BJ (cell line): ENCODE measurements around the gene PIK3C2G. TPM values are rescaled to one million over a fixed set of nuclear protein-coding genes. Genes with fewer than 3 reads are reported as not detected.

Source experiments
- CTCF ChIA-PET: fragments of 350-600 bp; formaldehyde crosslinking; extraction: SDS; loops from one replicate; lab custom pipeline; 2021; ENCODE audit warnings: antibody characterized with exemption, inconsistent platforms; lab: Yijun Ruan, JAX
- POLR2A ChIA-PET: fragments of 300-600 bp; sonication (Branson Sonifier 250); formaldehyde crosslinking; extraction: SDS; loops from one replicate; lab custom pipeline; 2021; ENCODE audit warnings: antibody characterized with exemption; lab: Charles Lee
- DNase-seq: peaks from one replicate; pipeline ENCODE4 v3.0.0-alpha.2; 2011; ENCODE audit warnings: low read depth
- H3K27me3 ChIP-seq: 2 replicates; pipeline ENCODE4 v1.6.0; 2011; ENCODE audit warnings: low read length; ENCODE audit not compliant: control insufficient read depth, insufficient read depth
- H3K36me3 ChIP-seq: 2 replicates; pipeline ENCODE4 v1.5.1; 2011; ENCODE audit warnings: low read length; ENCODE audit not compliant: control insufficient read depth, insufficient read depth
- H3K4me3 ChIP-seq: 2 replicates; pipeline ENCODE4 v1.5.1; 2011; ENCODE audit warnings: low read depth, mild to moderate bottlenecking, control low read depth, low read length
- CTCF ChIP-seq: IDR thresholded peaks from 2 replicates; pipeline ENCODE4 v1.5.1; 2011; ENCODE audit warnings: low read depth, mild to moderate bottlenecking, control low read depth, inconsistent platforms, low read length, moderate library complexity; ENCODE audit not compliant: insufficient read depth
- polyA plus RNA-seq: library from polyadenylated mRNA; depleted of rRNA; stranded (reverse); fragments of >200 nt; gene quantifications from 2 replicates; pipeline ENCODE4 v1.2.3, GENCODE V29; 2011

The PIK3C2G gene
- polyA plus RNA-seq, 1 experiment = not detected

GRCh38 chr12:18284386-18284785 lies 23.1 kb downstream of the PIK3C2G start:
- no peak for TF ChIP-seq CTCF
- Histone ChIP-seq H3K27me3 (no peaks in the 10 kb centered on the region), H3K4me3 (no peak overlapping the region), H3K36me3 (no peaks in the 10 kb centered on the region)
- POLR2A ChIA-PET = no interaction called here
- DNase-seq = no peak
- CTCF ChIA-PET = no interaction called here

GRCh38 chr12:18285161-18285560 lies 23.8 kb downstream of the PIK3C2G start:
- DNase-seq = no peak
- Histone ChIP-seq H3K36me3 (no peaks in the 10 kb centered on the region), H3K27me3 (no peaks in the 10 kb centered on the region), H3K4me3 (no peak overlapping the region)
- ChIA-PET POLR2A (no interaction called here), CTCF (no interaction called here)
- TF ChIP-seq CTCF = no peak

GRCh38 chr12:18290386-18290785 lies 29.1 kb downstream of the PIK3C2G start:
- POLR2A ChIA-PET = no interaction called here

GRCh38 chr12:18294889-18295288 lies 33.6 kb downstream of the PIK3C2G start:
- Histone ChIP-seq H3K27me3 (no peaks in the 10 kb centered on the region), H3K36me3 (no peaks in the 10 kb centered on the region), H3K4me3 (no peak overlapping the region)
- POLR2A ChIA-PET = no interaction called here
- no peak for TF ChIP-seq CTCF
- CTCF ChIA-PET = no interaction called here
- no peak for DNase-seq

More at GRCh38 chr12:18290386-18290785, 29.1 kb downstream of the PIK3C2G start:
- Histone ChIP-seq H3K36me3 (no peaks in the 10 kb centered on the region), H3K4me3 (no peak overlapping the region), H3K27me3 (no peaks in the 10 kb centered on the region)
- DNase-seq = no peak
- CTCF ChIA-PET = no interaction called here
- TF ChIP-seq CTCF = no peak

GRCh38 chr12:18296201-18296908 lies 35.0 kb downstream of the PIK3C2G start:
- Histone ChIP-seq H3K4me3 (no peak overlapping the region), H3K36me3 (no peaks in the 10 kb centered on the region), H3K27me3 (no peaks in the 10 kb centered on the region)
- DNase-seq = no peak
- no peak for TF ChIP-seq CTCF
- CTCF ChIA-PET = interaction anchor here (1.2 kb wide), 1 partner anchor 23 kb away, joined by 6 read pairs; no protein-coding TSS in a partner anchor
- POLR2A ChIA-PET = no interaction called here
